MM.1S (cell line): ENCODE results near the gene DGKI.

Source experiments
- DNase-seq: peaks from one replicate; pipeline ENCODE4 v3.0.0-alpha.2; 2015
- H2AFZ ChIP-seq: fragments of 300-600 bp; sonication (generic); 2 replicates; pipeline ENCODE4 v1.6.0; 2016; ENCODE audit warnings: antibody characterized with exemption, low read length
- H3F3A ChIP-seq: fragments of 300-600 bp; sonication (generic); 2 replicates; pipeline ENCODE4 v1.6.1; 2016; ENCODE audit warnings: mild to moderate bottlenecking, antibody characterized with exemption, low read length, moderate library complexity, mixed read lengths; ENCODE audit not compliant: insufficient read depth
- H3K27ac ChIP-seq: fragments of 300-600 bp; sonication (generic); 2 replicates; pipeline ENCODE4 v1.5.1; 2016; ENCODE audit warnings: mild to moderate bottlenecking, low read length
- H3K27me3 ChIP-seq: fragments of 300-600 bp; sonication (generic); replicated peaks from 2 replicates; pipeline ENCODE4 v1.6.0; 2016; ENCODE audit warnings: low read length; ENCODE audit not compliant: insufficient read depth
- H3K36me3 ChIP-seq: fragments of 300-600 bp; sonication (generic); replicated peaks from 2 replicates; pipeline ENCODE4 v1.6.1; 2016; ENCODE audit warnings: mild to moderate bottlenecking, low read length, mixed read lengths; ENCODE audit not compliant: insufficient read depth
- H3K4me1 ChIP-seq: fragments of 300-600 bp; sonication (generic); 2 replicates; pipeline ENCODE4 v1.6.1; 2016; ENCODE audit warnings: low read length, mixed read lengths
- H3K4me2 ChIP-seq: fragments of 300-600 bp; sonication (generic); 2 replicates; pipeline ENCODE4 v1.6.0; 2016; ENCODE audit warnings: low read depth, low read length
- H3K4me3 ChIP-seq: fragments of 300-600 bp; sonication (generic); 2 replicates; pipeline ENCODE4 v1.5.1; 2016; ENCODE audit warnings: low read length, mixed read lengths
- H3K79me2 ChIP-seq: fragments of 300-600 bp; sonication (generic); 2 replicates; pipeline ENCODE4 v1.6.1; 2016; ENCODE audit warnings: mixed run types, low read length, mixed read lengths
- H3K9ac ChIP-seq: fragments of 300-600 bp; sonication (generic); 2 replicates; pipeline ENCODE4 v1.6.1; 2016; ENCODE audit warnings: low read length, mixed read lengths
- H3K9me2 ChIP-seq: fragments of 300-600 bp; sonication (generic); replicated peaks from 2 replicates; pipeline ENCODE4 v1.6.1; 2016; ENCODE audit warnings: mild to moderate bottlenecking, low read length, mixed read lengths; ENCODE audit not compliant: insufficient read depth
- H3K9me3 ChIP-seq: fragments of 300-600 bp; sonication (generic); replicated peaks from 2 replicates; pipeline ENCODE4 v1.6.1; 2016; ENCODE audit warnings: mild to moderate bottlenecking, low read length, mixed read lengths; ENCODE audit not compliant: insufficient read depth
- H4K20me1 ChIP-seq: fragments of 300-600 bp; sonication (generic); 2 replicates; pipeline ENCODE4 v1.6.1; 2016; ENCODE audit warnings: mild to moderate bottlenecking, low read length, moderate library complexity, mixed read lengths; ENCODE audit not compliant: insufficient read depth
- EZH2 ChIP-seq: fragments of 300-600 bp; sonication (generic); optimal IDR thresholded peaks from 2 replicates; pipeline ENCODE3; 2017; ENCODE audit warnings: low read depth, mild to moderate bottlenecking, antibody characterized with exemption, low read length, mixed read lengths
- EZH2phosphoT487 ChIP-seq: fragments of 300-600 bp; sonication (generic); IDR thresholded peaks from 2 replicates; pipeline ENCODE4 v1.6.1; 2018; ENCODE audit warnings: antibody characterized with exemption, low read length
- TF ChIP-seq, protein P1 (sequence below): fragments of 300-600 bp; sonication (generic); IDR thresholded peaks from 2 replicates; pipeline ENCODE4 v1.5.1; 2016; ENCODE audit warnings: antibody characterized with exemption, low read length, mixed read lengths

DGKI gene

GRCh38 chr7:137454767-137455166, 392.0 kb downstream of the DGKI start:
- no peak overlapping the region for H3K9ac ChIP-seq
- no peaks in the 10 kb centered on the region for H3F3A ChIP-seq
- no peak overlapping the region for H3K4me3 ChIP-seq
- H3K79me2 ChIP-seq, result no peaks in the 10 kb centered on the region
- H3K27ac ChIP-seq, result no peak overlapping the region
- H3K36me3 ChIP-seq, result no peaks in the 10 kb centered on the region
- peaks cover 2% of the 10 kb centered on the region; the same call in 1 of the 2 replicates for H3K4me1 ChIP-seq
- TF ChIP-seq, protein P1, sequence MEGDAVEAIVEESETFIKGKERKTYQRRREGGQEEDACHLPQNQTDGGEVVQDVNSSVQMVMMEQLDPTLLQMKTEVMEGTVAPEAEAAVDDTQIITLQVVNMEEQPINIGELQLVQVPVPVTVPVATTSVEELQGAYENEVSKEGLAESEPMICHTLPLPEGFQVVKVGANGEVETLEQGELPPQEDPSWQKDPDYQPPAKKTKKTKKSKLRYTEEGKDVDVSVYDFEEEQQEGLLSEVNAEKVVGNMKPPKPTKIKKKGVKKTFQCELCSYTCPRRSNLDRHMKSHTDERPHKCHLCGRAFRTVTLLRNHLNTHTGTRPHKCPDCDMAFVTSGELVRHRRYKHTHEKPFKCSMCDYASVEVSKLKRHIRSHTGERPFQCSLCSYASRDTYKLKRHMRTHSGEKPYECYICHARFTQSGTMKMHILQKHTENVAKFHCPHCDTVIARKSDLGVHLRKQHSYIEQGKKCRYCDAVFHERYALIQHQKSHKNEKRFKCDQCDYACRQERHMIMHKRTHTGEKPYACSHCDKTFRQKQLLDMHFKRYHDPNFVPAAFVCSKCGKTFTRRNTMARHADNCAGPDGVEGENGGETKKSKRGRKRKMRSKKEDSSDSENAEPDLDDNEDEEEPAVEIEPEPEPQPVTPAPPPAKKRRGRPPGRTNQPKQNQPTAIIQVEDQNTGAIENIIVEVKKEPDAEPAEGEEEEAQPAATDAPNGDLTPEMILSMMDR, result no peak
- no peak for TF ChIP-seq EZH2
- TF ChIP-seq EZH2phosphoT487, result no peak
- H4K20me1 ChIP-seq, result no peaks in the 10 kb centered on the region
- H3K9me2 ChIP-seq, result no peaks in the 10 kb centered on the region
- H3K27me3 ChIP-seq, result no peaks in the 10 kb centered on the region
- DNase-seq, result no peak
- no peak overlapping the region for H2AFZ ChIP-seq
- no peaks in the 10 kb centered on the region for H3K9me3 ChIP-seq
- no peak overlapping the region for H3K4me2 ChIP-seq

DNA sequence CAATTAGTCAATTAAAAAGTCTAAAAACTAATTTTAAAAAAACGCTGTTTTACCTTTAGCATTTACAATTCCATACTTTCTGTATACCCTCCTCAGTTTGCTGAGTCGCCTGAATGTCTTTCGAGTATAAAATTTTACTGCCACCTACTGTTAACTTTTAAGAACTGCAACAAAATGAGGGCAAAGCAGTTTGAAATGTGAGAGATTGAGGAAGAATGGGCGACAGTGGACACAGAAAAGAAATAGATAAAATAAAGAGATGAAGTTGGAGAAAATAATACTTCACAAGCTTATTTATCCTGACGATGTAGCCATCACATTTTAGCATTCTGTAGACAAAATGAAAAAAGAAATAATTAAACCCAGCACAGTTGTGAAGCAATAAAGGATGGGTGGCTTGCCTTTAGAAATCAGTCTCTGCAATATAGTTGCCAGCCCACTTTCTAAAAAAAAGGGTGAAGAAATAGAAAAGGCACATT, 392.5 kb downstream of the DGKI start:
- Histone ChIP-seq H3K4me3 (no peak overlapping the region), H3K79me2 (no peaks in the 10 kb centered on the region), H3K9me2 (no peaks in the 10 kb centered on the region), H3F3A (no peaks in the 10 kb centered on the region), H3K27me3 (no peaks in the 10 kb centered on the region), H3K36me3 (no peaks in the 10 kb centered on the region), H2AFZ (no peak overlapping the region), H3K4me2 (no peak overlapping the region), H3K9me3 (no peaks in the 10 kb centered on the region), H4K20me1 (no peaks in the 10 kb centered on the region), H3K9ac (no peak overlapping the region), H3K27ac (no peak overlapping the region), H3K4me1 (peaks cover 6% of the 10 kb centered on the region; the same call in 1 of the 2 replicates)
- TF ChIP-seq EZH2, result no peak
- TF ChIP-seq, protein P1, result peak; percentile 93
- peak; percentile 65 for DNase-seq

GRCh38 chr7:137453356-137453755, 393.4 kb downstream of the DGKI start:
- Histone ChIP-seq H3F3A (no peaks in the 10 kb centered on the region), H2AFZ (no peak overlapping the region), H4K20me1 (no peaks in the 10 kb centered on the region), H3K36me3 (no peaks in the 10 kb centered on the region), H3K9ac (no peak overlapping the region), H3K27me3 (no peaks in the 10 kb centered on the region), H3K4me2 (no peak overlapping the region), H3K9me3 (no peaks in the 10 kb centered on the region), H3K27ac (no peak overlapping the region), H3K9me2 (no peaks in the 10 kb centered on the region), H3K4me1 (peaks cover 6% of the 10 kb centered on the region; the same call in 1 of the 2 replicates), H3K79me2 (no peaks in the 10 kb centered on the region), H3K4me3 (no peak overlapping the region)
- TF ChIP-seq, protein P1, result no peak
- TF ChIP-seq EZH2 (no peak), EZH2phosphoT487 (no peak)
- no peak for DNase-seq
